Fibroblast of pulmonary artery (primary cell): ENCODE measurements around the gene AFTPH.
A peak's percentile ranks its signal among the peaks of the same experiment; 100 is the strongest.

Experiments used
- DNase-seq: peaks from one replicate; pipeline ENCODE4 v3.0.0-alpha.2; 2010; ENCODE audit warnings: low read depth
- H3K4me3 ChIP-seq: replicated peaks from 2 replicates; pipeline ENCODE4 v1.5.1; 2011; ENCODE audit warnings: low read depth, mild to moderate bottlenecking, control low read depth, low read length, moderate library complexity
- CTCF ChIP-seq: IDR thresholded peaks from 2 replicates; pipeline ENCODE4 v1.5.1; 2011; ENCODE audit warnings: mild to moderate bottlenecking, control low read depth, low read length, inconsistent platforms; ENCODE audit errors: missing control alignments

Gene AFTPH

GRCh38 chr2:64615192-64615763 is 91.2 kb downstream of the AFTPH start:
- no peak for DNase-seq
- TF ChIP-seq CTCF = no peak
- H3K4me3 ChIP-seq = no peak overlapping the region

GRCh38 chr2:64615844-64616536 is 91.9 kb downstream of the AFTPH start:
- TF ChIP-seq CTCF = no peak
- no peak for DNase-seq
- H3K4me3 ChIP-seq = no peak overlapping the region

- H3K4me3 ChIP-seq = no peak overlapping the region
- no peak for DNase-seq
- TF ChIP-seq CTCF = no peak
These were observed 93.6 kb downstream of the AFTPH start for GRCh38 chr2:64617631-64618151.

- DNase-seq = no peak
- no peak for TF ChIP-seq CTCF
- no peak overlapping the region for H3K4me3 ChIP-seq
These were observed 96.5 kb downstream of the AFTPH start for GRCh38 chr2:64620661-64621060.

GRCh38 chr2:64622443-64623241 is 98.5 kb downstream of the AFTPH start:
- no peak overlapping the region for H3K4me3 ChIP-seq
- peak; percentile 23 for TF ChIP-seq CTCF
- no peak for DNase-seq

- TF ChIP-seq CTCF = no peak
- DNase-seq = no peak
- no peak overlapping the region for H3K4me3 ChIP-seq
These were observed 99.2 kb downstream of the AFTPH start for GRCh38 chr2:64623242-64623850.
